GM18511 (cell line): ENCODE data around the gene DCST1.
A peak's percentile ranks its signal among the peaks of the same experiment; 100 is the strongest.

ENCODE experiments used
- ATAC-seq: cut with Tn5 transposase; IDR thresholded peaks from one replicate; pipeline ENCODE4 v1.9.1; 2021; ENCODE audit warnings: mild to moderate bottlenecking, moderate library complexity; ENCODE audit not compliant: unreplicated experiment

The DCST1 gene

DNA sequence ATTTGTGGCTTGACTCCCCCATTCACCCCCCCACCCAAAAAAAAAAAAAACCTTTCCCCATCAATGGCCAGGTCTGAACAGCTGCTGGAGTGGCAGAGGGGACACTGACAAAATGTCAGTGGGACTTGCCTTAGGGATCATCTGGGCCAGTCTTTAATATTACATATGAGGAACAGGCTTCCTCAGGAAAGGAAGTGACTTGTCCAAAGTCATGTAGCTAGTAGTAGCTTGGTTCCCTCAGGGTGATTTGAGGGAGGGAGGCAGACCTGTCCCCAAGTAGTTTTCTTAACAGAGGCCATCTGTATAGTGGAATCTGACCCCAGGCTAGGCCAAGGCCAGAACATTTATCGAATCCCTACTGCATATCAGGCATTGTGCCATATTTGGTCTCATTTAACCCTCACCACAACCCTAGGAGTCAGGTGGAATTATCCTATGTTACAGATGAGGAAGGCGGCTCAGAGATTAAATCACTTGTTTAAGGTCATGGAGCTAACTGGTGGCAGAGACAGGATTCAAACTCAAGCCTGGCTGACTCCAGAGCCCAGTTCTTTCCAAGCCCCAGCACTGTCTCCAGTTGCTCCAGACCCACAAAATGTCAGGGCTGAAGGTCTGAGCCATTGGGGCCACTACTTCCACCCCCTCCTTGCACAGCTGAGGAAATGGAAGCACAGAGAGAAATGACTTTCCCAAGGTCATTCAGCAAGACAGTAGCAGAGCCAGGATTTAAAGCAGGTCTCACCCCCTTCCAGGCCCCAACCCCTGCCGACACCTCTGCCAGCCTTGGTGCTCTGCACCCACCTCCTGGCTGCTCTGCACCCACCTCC lies 20.6 kb upstream of the DCST1 start:
- no peak for ATAC-seq

DNA sequence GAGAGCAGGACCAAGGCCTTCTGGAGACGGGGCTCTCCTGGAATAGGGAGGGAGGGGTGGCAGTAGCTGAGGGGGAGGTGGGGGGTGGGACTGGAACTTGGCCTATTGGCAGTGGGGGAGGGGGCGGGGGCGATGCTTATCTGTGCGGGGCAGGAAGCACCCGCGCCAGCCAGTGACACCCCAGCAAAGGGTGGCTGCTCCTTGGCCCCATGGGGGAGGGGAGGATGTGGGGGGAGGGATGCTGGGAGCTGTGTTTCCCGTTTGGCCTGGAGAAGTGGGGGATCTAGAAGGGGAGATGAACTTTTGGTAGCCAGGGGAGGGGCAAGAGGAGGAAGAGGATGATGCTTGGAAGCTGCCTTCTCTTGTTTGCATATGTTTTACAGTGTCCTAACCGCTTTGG lies 20.0 kb upstream of the DCST1 start:
- no peak for ATAC-seq

DNA sequence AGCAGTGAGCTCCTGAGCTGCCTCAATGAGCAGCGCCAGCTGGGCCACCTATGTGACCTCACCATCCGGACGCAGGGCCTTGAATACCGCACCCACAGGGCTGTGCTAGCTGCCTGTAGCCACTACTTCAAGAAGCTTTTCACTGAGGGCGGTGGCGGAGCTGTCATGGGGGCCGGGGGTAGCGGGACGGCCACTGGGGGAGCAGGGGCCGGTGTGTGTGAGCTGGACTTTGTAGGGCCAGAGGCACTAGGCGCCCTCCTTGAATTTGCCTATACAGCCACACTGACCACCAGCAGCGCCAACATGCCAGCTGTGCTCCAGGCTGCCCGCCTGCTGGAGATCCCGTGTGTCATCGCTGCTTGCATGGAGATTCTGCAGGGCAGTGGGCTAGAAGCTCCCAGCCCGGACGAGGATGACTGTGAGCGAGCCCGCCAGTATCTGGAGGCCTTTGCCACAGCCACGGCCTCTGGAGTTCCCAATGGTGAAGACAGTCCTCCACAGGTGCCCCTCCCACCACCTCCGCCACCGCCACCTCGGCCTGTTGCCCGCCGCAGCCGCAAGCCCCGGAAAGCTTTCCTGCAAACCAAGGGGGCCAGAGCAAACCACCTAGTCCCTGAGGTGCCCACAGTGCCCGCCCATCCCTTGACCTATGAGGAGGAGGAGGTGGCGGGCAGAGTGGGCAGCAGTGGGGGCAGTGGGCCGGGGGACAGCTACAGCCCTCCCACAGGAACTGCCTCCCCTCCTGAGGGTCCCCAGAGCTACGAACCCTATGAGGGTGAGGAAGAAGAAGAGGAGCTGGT lies 18.7 kb upstream of the DCST1 start:
- ATAC-seq, result no peak

DNA sequence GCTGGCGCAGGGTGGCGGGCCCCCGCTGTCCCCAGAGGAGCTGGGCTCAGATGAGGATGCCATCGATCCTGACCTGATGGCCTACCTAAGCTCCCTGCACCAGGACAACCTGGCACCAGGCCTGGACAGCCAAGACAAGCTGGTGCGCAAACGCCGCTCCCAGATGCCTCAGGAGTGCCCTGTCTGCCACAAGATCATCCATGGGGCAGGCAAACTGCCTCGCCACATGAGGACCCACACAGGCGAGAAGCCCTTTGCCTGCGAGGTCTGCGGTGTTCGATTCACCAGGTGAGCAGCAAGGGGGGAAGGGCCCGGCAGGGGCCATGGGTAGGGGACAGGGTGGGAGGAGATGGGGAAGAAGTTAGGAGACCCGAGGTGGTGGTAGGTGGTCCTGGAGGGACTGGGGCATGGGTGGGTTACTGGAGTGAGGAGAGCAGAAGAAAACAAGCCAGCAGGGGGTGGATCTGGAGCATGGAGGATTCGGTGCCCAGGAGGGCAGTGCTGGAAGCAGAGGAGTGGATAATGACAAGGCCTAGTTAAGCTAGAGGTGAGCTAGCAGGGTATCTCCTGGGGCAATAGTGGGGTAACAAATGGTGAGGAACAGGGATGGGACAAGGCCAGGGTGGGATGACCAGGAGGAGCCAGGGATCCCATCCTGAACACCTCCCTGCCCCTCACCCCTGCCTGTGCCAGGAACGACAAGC lies 17.9 kb upstream of the DCST1 start:
- ATAC-seq, result no peak

DNA sequence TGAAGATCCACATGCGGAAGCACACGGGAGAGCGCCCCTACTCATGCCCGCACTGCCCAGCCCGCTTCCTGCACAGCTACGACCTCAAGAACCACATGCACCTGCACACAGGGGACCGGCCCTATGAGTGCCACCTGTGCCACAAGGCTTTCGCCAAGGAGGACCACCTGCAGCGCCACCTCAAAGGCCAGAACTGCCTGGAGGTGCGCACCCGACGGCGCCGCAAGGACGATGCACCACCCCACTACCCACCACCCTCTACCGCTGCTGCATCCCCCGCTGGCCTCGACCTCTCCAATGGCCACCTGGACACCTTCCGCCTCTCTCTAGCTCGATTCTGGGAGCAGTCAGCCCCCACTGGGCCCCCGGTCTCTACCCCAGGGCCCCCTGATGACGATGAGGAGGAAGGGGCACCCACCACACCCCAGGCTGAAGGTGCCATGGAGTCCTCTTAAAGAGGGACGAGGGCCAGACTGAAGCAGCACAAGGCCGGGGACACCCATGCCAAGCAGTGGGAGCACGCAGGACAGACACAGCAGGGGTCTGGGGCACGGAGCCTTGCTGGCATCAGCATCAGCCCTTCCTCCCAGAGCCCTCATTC lies 17.3 kb upstream of the DCST1 start:
- no peak for ATAC-seq

DNA sequence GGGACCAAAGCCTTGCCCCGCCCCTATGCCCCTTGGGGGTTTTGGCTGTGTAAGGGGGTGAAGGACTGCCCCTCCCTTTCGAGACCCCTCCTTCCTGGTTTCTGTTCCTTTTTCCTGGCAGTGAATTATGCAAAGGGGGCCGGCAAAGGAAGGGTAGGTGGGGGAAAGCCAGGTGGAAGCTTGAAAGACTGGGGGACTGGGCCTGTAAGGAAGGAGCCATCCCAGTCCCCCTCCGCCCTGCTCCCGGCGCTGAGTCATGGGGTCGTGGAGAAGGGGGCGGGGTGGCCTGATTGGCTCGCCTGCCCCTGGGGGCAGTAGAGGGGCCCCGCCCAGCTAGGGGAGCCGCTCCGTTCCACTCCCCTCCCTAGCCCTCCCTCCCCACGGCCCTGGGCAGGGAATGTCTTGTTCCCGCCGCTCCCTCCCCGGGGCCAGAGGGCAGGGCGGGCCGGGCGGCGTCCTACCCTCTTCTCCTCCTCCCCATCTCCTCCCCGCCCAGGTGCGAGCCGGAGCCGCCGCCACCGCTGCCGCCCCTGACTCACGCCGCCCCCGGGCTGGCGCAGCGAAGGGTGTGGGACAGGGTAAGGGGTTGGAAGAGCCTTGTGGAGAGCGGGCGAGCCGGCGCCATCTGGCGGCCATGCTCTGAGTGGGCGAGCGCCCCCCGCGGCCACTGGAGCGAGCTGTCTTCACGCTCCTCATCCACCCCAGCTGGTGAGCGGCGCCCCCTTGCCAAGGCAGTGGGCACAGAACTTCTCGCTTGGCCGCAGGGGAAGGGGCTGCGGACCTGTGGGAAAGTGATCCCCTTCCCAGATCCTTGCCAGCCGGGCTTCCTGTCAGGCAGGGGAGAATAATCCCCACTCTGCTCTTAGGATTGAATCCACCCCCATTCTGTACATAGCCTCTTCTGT lies 16.3 kb upstream of the DCST1 start:
- peak; percentile 79 for ATAC-seq

DNA sequence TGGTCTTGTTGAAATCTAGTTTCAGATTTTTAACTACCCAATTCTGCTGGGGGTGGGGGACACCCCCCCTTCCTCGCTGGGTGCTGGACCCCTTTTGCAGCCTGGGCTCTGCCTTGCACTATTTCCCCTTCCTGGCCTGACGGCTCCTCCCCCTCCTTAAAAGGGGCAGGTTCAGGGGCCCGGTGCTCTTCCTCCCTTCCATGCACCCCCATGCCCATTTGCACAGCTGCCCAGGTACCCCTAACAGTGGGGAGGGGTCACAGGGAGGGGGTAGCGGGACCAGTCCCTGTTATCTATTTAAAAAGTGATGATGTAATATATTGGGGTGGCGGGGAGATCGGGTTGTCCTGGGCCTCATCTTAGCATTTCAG lies 15.7 kb upstream of the DCST1 start:
- ATAC-seq, result no peak

DNA sequence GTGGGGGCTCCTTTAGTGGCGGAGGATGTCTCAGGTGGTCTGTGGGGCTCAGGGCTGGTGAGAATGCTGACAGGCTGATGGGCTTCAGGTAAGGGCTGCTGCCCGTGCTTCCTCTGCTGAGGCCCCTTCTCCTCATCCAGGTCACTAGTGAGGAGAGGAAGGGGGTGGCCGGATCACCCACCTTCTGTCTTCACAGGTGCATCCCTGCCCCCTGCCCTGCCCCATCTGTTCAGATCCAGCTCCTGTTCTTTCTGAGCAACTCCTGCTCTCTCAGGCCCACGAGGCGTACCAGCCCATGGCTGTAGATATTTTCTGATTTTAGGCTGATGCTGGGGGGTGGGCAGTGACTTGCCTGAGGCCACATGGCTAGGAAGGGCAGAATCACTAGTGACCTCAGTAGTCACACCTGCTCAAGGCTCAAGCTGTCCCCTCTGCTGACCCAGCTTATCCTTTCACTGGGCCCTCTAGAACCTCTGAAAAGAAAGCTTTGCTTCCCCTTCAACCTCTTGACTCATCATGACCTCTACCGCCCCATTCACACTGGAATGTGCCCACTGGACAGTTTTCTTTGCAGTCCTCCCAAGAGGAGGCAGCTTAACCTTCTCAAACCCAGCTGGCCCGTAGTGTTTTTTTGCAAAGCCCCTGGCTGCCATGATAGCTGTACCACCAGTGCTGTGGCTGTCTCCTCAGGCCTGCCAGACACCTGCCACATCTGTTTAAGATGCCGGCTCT lies 14.8 kb upstream of the DCST1 start:
- ATAC-seq, result no peak

DNA sequence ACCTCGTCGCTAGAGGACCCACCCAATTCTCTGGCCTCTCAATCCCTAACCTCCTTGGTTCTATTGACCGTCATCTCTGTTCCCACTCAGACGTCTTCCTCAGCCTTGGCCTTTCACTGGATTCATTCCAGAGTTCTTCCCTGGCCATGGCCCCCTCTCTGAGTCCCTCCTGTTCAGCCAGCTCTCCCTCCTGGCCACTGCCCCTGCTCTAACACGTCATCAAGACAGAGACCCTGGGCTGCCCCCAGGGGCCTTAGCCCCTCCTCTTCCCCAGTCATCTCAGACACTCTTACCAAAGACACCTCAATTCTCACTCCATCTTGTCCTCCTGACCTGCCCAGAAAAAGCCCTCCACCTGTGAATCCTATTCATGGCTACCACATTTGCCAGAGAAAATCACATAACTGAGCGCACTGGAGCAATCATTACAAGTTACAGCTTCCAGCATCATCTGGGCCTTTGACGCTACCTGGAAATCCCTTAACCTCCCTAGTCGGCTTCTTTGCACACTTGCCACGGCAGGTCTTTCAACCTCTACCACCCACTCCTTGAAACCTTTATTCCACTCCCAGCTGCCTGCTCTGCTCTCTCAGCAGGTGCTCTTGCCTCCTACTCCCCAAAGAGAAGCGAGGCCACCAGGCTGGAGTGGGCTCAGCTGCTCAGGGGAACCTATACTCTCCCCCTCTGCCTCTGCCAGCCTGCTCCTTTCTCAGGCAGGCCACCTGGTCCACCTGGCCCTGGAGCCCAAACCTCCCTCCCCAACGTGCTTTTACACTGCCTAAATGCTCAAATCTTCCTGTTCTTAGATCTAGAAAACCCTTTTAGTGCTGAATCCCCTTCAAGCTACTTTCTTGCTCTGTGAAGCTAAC lies 14.0 kb upstream of the DCST1 start:
- ATAC-seq, result no peak

DNA sequence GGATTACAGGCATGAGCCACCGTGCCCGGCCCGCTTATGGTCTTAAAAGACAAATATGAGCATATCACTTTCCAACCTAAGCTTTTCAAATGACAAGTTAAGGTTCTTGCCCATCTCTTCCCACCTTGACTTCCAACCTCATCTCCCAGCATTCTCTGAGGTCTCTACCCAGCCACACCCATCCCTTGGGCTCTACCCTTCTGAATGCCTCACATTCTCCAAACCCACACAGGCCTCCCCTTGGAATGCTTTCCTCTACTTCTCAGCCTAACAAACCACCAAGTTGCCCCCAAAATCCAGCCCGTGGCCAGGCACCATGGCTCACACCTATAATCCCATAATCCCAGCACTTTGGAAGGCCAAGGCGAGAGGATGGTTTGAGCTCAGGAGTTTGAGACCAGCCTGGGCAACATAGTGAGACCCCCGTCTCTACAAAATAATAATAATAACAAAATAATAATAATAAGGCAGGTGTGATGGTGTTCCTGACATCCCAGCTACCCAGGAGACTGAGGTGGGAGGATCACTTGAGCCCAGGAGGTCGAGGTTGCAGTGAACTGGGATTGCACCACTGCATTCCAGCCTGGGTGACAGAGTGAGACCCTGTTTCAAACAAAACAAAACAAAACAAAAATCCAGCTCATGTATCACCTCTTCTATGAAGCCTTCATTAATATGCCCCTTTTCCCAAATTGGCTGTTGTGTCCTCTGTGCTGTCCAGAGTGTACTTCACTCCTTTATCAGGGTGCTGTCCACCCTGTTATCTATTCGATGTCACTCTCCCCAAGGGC lies 11.3 kb upstream of the DCST1 start:
- ATAC-seq, result no peak

DNA sequence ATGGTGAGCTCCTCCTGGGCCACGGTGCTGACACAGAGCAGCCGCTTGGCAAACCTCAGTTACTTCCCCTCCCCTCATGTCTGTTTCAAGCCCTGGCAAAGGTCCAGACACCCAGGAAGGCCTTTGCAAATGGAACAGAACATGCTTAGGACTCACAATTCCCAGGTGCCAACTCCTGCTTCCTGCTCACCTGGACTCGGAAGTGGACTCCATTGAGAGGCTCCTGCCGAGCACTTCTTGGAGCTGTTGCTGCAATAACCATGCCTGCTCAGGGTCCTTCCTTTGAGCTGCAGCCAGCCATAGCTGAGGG lies 10.7 kb upstream of the DCST1 start:
- no peak for ATAC-seq

DNA sequence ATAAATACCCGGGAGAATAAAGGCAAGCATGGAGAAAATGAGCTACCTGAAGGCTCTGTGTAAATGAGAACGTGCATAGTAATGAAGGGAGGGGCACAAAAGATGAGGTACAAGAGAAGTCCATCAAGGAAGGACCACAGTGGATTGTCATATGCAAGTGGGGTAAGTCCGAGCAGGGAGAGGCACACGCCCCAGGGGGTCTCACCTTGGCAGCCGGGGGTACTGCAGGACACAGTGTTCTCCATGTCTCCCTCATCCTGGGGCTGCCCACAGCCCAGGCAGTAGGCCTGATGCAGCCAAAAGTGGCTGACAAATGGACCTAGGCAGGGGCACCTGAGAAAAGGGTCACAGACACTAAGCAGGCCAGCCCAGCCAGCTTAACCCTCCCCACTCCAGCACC lies 10.0 kb upstream of the DCST1 start:
- ATAC-seq, result no peak

DNA sequence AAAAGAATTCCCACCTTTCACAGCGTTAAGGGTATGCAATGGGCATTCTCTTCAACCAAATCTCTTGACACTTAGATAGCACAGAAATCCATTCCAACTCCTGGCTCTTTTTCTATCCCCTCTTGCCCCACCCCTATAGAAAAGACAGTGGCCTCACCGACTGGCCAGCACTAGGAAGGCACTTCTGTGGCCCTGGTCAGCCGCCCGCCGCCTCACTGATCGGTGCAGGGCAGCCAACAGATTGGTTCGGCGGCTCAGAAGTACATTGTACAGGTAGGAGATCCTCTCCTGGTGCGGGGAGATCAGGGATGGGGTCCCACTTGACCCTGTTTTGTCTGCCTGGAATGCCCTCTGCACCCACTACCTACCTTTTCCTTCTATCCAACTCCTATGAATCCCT lies 9.3 kb upstream of the DCST1 start:
- no peak for ATAC-seq

DNA sequence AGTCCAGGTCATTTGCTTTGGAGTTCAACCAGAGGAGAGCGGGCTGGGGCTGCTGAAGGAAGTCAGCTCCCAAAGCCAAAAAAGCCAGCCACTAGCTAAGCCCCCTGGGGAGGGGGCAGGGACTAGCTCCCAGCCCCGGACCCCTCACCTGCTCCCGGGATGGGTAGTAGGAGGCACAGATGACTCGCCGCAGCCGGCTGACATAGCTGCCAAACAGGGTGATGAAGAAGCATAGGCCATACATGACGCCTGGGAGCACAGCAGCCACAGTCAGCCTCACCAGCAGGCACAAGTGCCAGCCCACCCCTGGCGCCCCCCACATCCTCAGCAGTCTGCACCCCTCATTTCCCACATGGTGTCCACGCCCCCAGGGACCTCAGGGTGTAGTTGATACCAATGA lies 7.5 kb upstream of the DCST1 start:
- no peak for ATAC-seq

DNA sequence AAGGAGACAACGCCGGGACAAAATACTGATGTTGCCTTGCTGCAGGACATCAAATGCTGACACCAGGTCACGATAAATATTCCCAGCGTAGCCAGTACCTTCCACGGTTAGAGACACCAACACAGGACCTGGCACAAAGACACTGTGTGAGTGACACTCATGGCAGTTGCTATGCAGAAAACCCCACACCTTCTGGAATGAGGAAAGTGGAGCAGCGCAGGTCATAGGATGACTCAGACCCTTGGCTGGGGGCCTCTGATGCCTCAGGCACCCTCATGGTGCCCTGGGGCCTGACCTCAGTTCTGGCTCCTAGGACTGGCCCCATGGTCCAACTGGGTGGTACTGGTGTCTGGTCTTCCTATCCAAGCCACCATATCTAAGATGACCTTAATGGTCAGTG lies 7.0 kb upstream of the DCST1 start:
- no peak for ATAC-seq

DNA sequence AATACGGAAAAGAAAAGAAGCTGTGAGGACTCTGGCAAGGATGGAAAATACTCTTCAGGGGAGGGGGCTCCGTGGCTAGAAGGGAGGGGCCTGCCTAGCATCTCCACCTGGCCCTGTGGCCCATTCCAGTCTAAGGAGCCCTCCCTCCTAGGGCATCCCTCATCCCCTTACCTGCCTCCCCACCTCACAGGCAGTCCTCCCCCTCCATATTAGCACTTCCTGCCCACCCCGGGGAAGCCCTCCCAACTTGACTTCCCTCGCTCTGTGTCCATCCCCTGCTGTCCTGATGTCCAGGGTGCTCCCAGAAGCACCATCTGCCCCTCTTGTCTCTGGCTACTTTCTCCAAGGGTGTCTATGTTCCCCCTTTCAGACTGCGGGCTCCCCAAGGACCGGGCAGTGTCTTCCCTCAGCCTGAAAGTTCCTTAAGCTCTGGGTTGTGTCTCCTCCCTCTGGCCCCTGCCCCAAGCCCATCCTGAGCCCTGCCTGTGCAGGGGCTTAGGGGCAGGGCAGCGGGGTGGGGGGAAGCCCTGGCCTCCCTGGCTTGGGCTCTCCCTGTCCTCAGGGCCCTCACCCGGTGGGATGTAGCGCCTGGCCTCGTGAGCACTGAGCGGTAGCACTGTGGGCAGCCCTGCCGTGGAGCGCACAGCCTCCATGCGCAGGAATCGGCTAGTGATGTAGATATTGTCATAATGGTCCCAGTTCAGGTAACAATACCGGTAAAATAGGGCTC lies 3.9 kb upstream of the DCST1 start:
- no peak for ATAC-seq

DNA sequence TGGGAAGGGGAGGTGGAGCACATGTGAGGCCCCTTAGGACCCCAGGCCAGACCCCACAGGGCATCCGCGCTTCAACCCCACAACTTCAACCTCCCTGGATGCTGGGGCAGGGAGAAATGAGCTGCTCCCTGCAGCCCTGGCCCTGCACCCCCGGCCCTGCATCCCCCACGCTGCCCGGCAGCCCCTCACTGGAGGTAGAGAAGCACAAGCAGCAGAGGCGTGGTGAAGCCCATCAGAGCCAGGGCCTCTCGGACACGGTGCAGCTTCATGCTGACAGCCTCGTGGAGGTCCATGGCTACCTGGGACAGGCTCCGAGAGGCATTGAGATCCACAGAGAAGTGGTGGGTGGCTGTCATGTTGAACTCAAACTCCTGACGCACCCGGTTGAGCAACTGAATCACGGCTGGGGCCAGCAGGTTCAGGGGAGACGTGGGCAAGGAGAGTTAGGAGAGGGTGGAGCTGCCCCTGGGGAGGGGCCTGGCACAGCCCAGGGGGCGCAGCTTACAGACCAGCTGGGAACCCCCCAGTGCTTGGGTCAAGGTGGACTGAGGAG lies 3.3 kb upstream of the DCST1 start:
- no peak for ATAC-seq
